HG02759 (cell line): ENCODE measurements around the gene GABBR2.

Experiments
- ATAC-seq: cut with Tn5 transposase; IDR thresholded peaks from one replicate; pipeline ENCODE4 v1.9.1; 2021; ENCODE audit warnings: mild to moderate bottlenecking, moderate library complexity; ENCODE audit not compliant: unreplicated experiment

GABBR2 gene

DNA sequence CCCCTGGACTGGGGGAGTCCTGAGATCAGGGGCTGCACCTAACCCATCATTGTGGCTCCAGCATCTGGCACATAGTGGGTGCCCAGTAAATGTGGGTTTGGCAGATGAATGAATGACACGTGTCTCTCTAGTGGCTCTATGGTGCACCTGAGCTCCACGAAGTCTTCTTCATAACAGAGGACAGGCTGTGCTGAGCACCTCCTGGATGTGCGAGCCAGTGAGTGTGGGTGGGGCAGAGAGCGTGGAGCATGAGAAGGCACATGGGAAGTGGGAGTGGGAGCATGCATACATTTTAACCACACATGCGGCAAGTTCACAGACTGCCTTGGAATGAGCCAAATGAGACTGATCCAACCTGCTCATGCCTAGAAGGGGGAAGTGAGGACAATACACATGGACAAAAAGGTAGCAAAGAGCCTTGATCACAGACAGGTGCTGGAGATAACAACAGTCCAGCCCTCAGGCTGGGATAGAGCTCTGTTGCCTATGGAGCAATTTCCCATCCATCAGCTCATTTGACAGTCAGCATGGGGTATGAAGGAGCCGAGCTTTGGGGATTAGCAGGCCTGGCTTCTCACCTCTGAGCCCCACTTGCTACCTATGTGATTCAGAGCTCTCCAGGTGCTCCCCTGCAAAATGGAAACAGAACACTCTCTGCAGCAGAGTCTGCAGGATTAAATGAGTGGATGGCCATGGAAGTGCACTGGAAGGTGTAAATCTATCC is 377.0 kb downstream of the GABBR2 start:
- ATAC-seq: no peak

DNA sequence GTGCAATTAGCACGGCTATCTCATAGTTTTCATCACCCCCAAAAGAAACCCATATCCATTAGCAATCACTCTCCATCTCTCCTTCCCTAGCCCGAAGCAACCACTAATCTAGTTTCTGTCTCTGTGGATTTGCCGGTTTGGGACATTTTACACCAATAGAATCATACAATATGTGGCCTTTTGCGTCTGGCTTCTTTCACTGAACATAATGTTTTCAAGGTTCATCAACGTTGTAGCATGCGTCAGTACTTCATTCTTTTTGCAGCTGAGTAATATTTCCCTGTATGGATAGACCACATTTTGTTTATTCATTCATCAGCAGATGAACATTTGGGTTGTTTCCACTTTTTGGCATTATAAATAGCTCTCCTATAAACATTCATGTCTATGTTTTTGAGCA is 377.9 kb downstream of the GABBR2 start:
- ATAC-seq: no peak

- no peak for ATAC-seq
Observed at GRCh38 chr9:98329904-98330303, 378.8 kb downstream of the GABBR2 start.

GRCh38 chr9:98329281-98329680 is 379.5 kb downstream of the GABBR2 start:
- no peak for ATAC-seq

DNA sequence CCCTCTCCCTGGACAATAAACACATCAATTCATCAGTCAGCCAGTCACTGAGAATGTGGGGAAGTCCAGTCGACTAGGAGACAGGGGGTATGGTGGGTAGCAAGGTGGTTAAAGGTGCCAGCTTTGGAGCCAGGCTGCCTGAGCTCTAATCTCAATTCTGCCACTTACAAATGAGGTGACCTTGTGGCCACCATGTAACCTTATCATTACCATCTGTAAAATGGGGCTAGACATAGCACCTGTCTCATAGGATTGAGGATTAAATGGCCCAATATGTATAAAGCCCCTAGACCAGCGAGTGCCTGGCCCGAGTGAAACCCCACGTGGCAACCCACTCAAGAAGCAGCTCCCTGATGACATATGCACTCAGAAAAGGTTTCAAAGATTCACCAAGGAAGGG is 380.0 kb downstream of the GABBR2 start:
- no peak for ATAC-seq

DNA sequence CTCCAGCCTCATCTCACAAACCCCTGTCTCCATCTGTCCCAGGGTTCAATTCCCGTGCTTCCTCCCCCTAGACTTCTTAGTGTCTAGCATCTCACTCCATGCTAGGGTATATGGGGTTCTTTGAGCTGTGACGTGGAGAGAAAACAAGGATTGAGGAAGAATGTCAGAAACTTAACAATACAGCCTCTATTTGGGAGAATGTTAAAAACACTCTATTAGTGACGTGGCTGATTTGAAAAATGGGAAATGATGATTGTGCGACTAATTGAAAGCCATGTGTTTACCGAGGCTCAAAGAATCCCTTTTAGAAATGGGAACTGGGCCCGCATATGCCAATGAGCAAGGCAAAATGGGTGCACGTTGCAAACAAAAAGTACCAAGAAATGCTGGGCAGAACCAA is 380.6 kb downstream of the GABBR2 start:
- no peak for ATAC-seq

GRCh38 chr9:98327249-98327561 is 381.5 kb downstream of the GABBR2 start:
- ATAC-seq: no peak

DNA sequence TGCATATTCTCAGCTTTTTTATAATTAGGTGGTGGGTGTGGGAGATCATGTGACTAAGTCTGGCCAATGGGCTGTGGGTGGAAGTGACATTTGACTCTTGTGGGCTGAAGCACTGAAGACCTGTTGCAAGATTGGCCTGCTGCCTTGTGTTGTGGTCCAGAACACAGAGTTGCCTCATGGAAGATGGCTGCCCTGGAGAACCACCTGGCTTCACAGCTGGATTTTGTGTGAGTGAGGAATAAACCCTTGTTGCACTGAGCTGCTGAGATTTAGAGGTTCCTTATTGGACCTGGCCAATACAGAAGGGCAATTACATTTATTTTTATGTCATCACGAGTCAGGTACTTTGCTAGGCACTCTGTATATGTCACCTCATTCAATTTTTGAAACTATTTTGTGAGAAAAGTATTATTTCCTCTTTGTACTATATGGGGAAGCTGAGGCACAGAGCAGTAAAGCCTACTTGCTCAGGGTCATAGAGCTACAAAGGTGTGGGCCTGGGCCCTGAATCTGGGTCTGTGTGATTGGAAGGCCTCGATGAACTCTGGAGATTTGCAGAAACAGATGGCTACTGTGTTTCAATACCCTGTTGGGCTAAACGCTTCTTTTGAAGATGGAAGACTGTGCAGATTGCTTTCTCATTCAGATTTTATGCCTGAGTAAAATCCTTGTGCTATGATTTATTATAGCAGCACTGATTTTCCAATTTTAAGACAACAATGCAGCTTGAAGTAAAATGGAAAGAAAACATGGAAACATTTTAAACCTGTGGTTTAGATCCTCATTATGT is 382.1 kb downstream of the GABBR2 start:
- no peak for ATAC-seq

DNA sequence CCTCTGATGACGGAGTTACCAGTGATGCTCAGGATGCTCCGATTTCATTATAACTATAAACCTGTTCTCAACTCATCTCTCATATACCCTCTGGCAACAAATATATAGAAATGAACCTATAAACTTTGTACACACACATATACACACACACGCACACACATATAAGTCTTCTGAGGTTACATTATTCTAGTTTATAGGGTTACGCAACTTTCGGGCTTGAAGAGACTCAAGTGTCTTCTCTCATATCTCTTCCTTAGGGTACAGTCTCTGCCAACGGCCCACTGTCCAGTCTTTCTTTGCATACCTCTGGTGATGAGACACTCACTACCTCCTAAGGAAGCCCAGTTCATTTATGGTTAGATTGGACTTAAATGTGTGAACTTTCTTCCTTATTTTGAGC is 383.9 kb downstream of the GABBR2 start:
- no peak for ATAC-seq

GRCh38 chr9:98323831-98324135 is 385.0 kb downstream of the GABBR2 start:
- no peak for ATAC-seq

DNA sequence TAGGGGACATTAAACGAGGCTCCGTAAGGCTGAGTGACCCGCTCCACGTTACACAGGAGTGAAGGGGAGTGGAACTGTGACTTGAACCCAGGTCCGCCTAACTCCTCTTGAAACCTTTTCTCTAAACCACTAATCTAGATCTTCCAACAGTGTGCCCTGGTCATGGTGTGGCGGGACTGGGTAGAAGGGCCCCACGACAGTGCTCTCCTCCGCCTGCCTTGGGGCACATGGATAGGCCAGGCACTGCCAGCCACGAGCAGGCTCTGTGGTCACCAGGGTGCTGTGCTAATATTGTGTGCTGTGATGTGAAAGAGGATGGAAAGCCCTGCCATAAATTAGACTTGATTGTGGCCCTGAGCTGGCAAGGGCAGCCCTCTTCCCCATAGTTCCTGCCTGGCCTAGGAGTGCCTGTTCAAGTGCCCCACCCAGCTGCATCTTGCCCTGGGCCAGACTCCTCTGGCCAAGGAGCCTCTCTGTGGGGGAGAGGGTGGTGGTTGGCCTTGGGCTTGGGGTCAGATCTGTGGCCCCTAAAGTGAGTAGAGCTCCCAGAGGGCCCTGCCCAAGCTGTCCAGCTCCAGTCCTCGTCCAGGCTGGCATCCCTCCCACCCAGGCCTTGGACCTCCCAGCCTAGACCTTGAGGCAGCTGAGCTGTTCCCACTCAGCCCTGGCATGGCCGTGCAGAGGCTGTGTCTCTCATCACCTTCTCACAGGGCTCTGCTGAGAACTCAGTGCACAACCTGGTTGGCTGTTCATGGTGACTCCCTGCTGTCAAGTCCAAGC is 385.5 kb downstream of the GABBR2 start:
- no peak for ATAC-seq

GRCh38 chr9:98321269-98321668 is 387.5 kb downstream of the GABBR2 start:
- ATAC-seq: no peak

GRCh38 chr9:98318834-98319478 is 389.8 kb downstream of the GABBR2 start:
- no peak for ATAC-seq

- ATAC-seq: no peak
Observed at GRCh38 chr9:98318041-98318790, 390.5 kb downstream of the GABBR2 start.

GRCh38 chr9:98317134-98317857 is 391.4 kb downstream of the GABBR2 start:
- ATAC-seq: no peak

- ATAC-seq: no peak
Observed at GRCh38 chr9:98316445-98317133, 392.1 kb downstream of the GABBR2 start.

GRCh38 chr9:98315551-98316060 is 393.1 kb downstream of the GABBR2 start:
- ATAC-seq: peak; percentile 76

GRCh38 chr9:98315067-98315453 is 393.7 kb downstream of the GABBR2 start:
- no peak for ATAC-seq

- ATAC-seq: no peak
Observed at GRCh38 chr9:98314381-98315066, 394.2 kb downstream of the GABBR2 start.
